ENCODE data around the gene HNRNPA2B1. TPM values are rescaled to one million over a fixed set of nuclear protein-coding genes. Genes with fewer than 3 reads are reported as not detected.

HNRNPA2B1 gene
- total and polyA plus RNA-seq, 12 donors: 98.1 to 1,201 (median 378) TPM

DNA sequence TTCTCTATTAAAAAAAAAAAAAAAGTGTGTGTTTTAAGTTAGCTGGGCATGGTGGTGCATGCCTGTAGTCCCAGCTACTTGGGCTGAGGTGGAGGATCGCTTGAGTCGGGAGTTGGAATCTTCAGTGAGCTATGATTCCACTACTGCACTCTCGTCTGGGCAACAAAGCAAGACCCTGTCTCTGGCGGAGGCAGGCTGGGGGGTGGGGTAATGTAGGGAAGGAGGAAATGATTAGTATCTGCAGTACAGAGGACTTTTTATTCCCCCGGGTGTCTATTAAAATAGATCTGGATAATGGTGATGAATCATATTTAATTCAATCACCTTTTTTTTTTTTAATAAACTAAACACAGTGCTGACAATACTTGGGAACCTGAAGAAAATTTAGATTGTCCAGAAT is 7.5 kb upstream of the HNRNPA2B1 start:
- no peak for DNase-seq
- Histone ChIP-seq H3K4me1 (replicated peaks in 1 of 2) (peaks cover 9 to 27% of the 10 kb centered on the region in 2 donors), H3K36me3 (replicated peaks in 1 of 2) (peaks cover 0 to 64% of the 10 kb centered on the region in 2 donors), H3K27ac (no peak overlapping the region), H3K27me3 (no peaks in the 10 kb centered on the region), H3K4me3 (no peak overlapping the region), H3K9me3 (replicated peaks in 1 of 3) (no peaks in the 10 kb centered on the region)
- TF ChIP-seq, protein P1, sequence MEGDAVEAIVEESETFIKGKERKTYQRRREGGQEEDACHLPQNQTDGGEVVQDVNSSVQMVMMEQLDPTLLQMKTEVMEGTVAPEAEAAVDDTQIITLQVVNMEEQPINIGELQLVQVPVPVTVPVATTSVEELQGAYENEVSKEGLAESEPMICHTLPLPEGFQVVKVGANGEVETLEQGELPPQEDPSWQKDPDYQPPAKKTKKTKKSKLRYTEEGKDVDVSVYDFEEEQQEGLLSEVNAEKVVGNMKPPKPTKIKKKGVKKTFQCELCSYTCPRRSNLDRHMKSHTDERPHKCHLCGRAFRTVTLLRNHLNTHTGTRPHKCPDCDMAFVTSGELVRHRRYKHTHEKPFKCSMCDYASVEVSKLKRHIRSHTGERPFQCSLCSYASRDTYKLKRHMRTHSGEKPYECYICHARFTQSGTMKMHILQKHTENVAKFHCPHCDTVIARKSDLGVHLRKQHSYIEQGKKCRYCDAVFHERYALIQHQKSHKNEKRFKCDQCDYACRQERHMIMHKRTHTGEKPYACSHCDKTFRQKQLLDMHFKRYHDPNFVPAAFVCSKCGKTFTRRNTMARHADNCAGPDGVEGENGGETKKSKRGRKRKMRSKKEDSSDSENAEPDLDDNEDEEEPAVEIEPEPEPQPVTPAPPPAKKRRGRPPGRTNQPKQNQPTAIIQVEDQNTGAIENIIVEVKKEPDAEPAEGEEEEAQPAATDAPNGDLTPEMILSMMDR (IDR thresholded peaks at IDR 0.05): no peak
- TF ChIP-seq POLR2A (IDR thresholded peaks at IDR 0.05): no peak
- intact Hi-C loops (cut with DNase I): no loop called here
- 69 to 85% (median 72%) methylated on average over 5 of the region's 5 CpGs for WGBS, 4 donors

DNA sequence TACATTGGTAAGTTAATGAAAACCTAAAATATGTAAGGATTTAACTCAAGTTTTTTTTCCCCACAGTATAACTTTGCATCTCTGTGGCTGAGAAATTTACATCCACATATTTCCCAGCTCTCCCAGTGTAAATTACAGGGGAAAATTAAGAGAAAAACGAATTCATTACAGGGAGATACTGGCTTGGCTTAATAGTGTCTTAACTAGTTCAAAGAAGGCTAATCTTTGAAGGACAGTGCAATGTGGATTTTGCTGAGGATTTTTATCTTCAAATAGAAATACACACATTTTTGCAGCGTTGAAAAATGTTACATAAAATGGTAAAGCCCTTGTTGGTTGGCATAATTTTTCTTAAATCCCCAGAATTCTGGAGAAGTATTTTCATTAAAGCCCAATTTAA is 2.5 kb upstream of the HNRNPA2B1 start:
- no peak for DNase-seq
- H3K27ac ChIP-seq: peak overlapping the region in 2 of 5 donors; percentile 99 to 100
- no peaks in the 10 kb centered on the region for H3K9me3 ChIP-seq (replicated peaks in 1 of 3)
- peak overlapping the region in 1 of 4 donors; percentile 60 for H3K4me3 ChIP-seq
- no peak for TF ChIP-seq POLR2A (IDR thresholded peaks at IDR 0.05)
- TF ChIP-seq, protein P1 (IDR thresholded peaks at IDR 0.05): no peak
- no peaks in the 10 kb centered on the region for H3K27me3 ChIP-seq
- WGBS, 4 donors: 1 to 8% (median 5%) methylated on average over 2 of the region's 2 CpGs
- intact Hi-C loops (cut with DNase I): no loop called here
- peaks cover 14 to 31% of the 10 kb centered on the region in 2 donors for H3K4me1 ChIP-seq (replicated peaks in 1 of 2)
- H3K36me3 ChIP-seq (replicated peaks in 1 of 2): peaks cover 0 to 19% of the 10 kb centered on the region in 2 donors

- DNase-seq: peak; percentile 42 to 79 (median 65)
- 1 to 2% (median 1%) methylated on average over 16 to 67 of the region's 68 CpGs for WGBS, 4 donors
- intact Hi-C loops (cut with DNase I): no loop called here
- H3K27me3 ChIP-seq: no peaks in the 10 kb centered on the region
- H3K4me3 ChIP-seq: peak overlapping the region; percentile 60 to 100 (median 88)
- H3K4me1 ChIP-seq (replicated peaks in 1 of 2): peaks cover 18 to 38% of the 10 kb centered on the region in 2 donors
- no peaks in the 10 kb centered on the region for H3K9me3 ChIP-seq (replicated peaks in 1 of 3)
- peak in 1 of 2 donors; percentile 4 for TF ChIP-seq POLR2A (IDR thresholded peaks at IDR 0.05)
- TF ChIP-seq, protein P1 (IDR thresholded peaks at IDR 0.05): no peak
- peaks cover 0 to 18% of the 10 kb centered on the region in 2 donors for H3K36me3 ChIP-seq (replicated peaks in 1 of 2)
- peak overlapping the region; percentile 85 to 100 (median 99) for H3K27ac ChIP-seq
These were observed 1.8 kb upstream of the HNRNPA2B1 start for GRCh38 chr7:26202019-26202990.

DNA sequence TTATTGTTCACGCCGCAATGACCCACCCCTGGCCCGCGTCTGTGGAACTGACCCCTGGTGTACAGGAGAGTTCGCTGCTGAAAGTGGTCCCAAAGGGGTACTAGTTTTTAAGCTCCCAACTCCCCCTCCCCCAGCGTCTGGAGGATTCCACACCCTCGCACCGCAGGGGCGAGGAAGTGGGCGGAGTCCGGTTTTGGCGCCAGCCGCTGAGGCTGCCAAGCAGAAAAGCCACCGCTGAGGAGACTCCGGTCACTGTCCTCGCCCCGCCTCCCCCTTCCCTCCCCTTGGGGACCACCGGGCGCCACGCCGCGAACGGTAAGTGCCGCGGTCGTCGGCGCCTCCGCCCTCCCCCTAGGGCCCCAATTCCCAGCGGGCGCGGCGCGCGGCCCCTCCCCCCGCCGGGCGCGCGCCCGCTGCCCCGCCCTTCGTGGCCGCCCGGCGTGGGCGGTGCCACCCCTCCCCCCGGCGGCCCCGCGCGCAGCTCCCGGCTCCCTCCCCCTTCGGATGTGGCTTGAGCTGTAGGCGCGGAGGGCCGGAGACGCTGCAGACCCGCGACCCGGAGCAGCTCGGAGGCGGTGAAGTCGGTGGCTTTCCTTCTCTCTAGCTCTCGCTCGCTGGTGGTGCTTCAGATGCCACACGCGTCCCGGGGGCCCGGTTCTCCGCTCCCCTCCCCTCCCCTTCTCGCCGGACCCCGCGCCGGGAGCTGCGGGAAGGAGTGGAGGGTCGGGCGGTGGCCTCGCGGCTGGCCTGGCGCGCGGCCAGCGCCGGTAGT is 887 bp upstream of the HNRNPA2B1 start, which contains the start of gene CBX3:
Gene CBX3, plus strand, starts transcription at position 499 of the 772 bp plus-strand sequence. CDS start 1,254 bp downstream, outside the sequence.
- peak; percentile 88 to 94 (median 91) for DNase-seq
- WGBS, 4 donors: 0 to 5% (median 1%) methylated on average over 7 to 86 of the region's 86 CpGs
- intact Hi-C loops (cut with DNase I): no loop called here
- Histone ChIP-seq H3K27me3 (no peaks in the 10 kb centered on the region), H3K4me1 (replicated peaks in 1 of 2) (peaks cover 27 to 47% of the 10 kb centered on the region in 2 donors), H3K4me3 (peak within 1 kb of the TSS; percentile 60 to 100 (median 88)), H3K27ac (peak within 1 kb of the TSS; percentile 93 to 100 (median 99)), H3K9me3 (replicated peaks in 1 of 3) (no peaks in the 10 kb centered on the region), H3K36me3 (replicated peaks in 1 of 2) (peaks cover 0 to 18% of the 10 kb centered on the region in 2 donors)
- TF ChIP-seq, protein P1 (IDR thresholded peaks at IDR 0.05): no peak
- peak; percentile 77 to 89 for TF ChIP-seq POLR2A (IDR thresholded peaks at IDR 0.05)
